ENCODE data around the gene IRGQ.
"Not testable (repeated sequence)": the region's sequence is repeated elsewhere in the genome, so short reads cannot be mapped to it uniquely, and the experiment has no call there.

Gene IRGQ

DNA sequence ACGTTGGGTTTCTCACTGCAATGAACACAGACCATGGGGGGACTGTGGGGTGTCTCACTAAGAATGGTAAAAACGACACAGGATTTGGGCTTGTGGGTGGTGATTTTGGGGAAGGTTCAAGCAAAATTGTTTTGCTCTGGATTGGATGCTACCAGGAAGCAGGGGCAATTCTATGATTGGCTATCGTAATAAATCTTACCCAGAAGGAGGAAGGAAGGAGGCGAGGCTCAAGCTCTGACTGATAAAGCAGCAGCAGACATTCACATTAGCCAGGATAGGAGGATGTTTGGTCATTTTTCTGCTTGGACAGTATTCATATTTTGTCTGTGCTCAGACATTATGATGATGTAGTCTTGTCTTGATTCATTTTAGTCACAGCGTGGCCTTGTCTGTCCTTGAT, 1.9 kb upstream of the IRGQ start:
- DNase-seq, result no peak

GRCh38 chr19:43596842-43597461, 1.0 kb upstream of the IRGQ start:
- DNase-seq, result no peak

DNA sequence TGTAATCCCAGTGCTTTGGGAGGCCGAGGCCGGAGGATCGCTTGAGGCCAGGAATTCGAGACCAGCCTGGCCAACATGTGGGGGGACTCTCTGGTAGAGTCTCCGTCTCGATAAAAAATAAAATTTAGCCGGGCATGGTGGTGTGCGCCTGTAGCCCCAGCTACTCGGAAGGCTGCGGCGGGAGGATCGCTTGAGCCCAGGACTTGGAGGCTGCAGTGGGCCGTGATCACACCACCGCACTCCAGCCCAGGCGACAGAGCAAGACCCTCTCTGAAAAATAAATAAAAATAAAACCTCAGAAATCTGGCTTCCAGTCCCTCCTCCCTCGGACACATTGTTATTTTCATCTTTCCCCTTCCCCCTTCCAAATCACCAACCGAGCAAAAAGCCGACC, 332 bp downstream of the IRGQ start:
- DNase-seq, result no peak

GRCh38 chr19:43594710-43595604, 977 bp downstream of the IRGQ start:
- DNase-seq, result peak; percentile 82

DNA sequence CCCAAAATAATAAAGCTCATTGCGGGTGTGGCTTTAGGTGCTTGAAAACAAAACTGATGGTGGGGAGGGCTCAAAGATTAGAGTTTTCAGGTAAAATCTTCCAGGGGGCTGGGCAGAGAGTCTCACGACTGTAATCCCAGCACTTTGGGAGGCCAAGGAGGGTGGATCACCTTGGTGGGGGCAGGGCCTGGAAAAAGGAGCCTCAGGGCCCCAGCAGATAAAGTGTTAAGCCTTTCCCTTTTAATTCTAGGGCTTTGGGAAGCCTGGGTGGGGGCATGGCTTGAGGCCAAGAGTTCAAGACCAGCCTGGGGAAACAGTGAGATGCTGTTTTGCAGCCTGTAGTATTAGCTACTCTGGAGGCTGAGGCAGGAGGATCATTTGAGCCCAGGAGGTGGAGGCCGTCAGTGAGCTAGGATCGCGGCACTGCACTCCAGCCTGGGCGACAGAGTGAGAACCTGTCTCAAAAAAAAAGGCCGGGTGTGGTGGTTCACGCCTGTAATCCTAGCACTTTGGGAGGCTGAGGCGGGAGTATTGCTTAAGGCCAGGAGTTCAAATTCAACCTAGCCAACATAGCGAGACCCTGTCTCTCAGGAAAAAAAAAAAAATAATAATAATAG, 1.7 kb downstream of the IRGQ start:
- no peak for DNase-seq

DNA sequence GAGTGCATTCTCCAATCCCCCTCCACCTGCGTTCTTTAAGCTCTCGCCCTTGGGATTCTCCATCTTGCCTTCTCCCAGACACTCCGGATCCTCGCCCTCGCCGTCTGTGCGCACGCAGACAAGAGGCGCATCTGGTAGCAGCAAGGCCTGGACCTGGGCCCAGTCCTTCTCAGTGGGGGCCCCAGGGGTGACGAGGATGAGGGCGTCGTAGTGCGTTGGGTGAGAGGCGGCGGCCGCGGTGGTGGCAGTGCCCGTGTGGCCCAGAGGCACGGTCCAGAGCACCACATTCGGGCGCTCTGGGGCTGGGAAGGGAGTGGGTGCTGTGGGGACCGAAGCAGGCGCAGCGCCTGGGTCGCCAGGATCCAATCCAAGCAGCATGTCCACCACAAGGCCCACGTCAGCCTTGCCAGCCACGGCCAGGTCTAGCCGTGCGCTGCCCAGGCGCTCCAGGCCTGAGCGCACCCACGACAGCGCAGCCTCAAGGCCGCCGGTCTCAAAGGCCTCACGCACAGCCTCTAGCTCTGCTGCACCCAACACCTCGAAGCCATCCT, 3.1 kb downstream of the IRGQ start:
- DNase-seq, result no peak

- DNase-seq, result no peak
Observed at GRCh38 chr19:43591904-43592772, 3.8 kb downstream of the IRGQ start.

DNA sequence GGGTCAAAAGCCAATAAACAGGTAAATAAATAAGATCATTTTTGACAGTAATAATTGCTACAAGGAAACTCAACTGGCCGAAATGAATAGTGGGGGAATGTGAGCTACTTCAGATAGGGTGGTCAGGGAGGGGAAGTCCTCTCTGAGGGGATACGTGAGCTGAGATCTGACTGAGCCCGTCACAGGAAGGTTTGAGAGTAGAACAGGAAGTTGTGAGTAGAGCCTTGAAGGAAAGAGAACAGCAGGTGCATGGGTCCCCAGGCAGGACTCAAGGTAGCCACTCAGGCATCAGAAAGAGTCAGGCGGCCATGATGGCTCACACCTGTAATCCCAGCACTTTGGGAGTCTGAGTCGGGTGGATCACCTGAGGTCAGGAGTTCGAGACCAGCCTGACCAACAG, 6.3 kb downstream of the IRGQ start:
- peak; percentile 29 for DNase-seq

DNA sequence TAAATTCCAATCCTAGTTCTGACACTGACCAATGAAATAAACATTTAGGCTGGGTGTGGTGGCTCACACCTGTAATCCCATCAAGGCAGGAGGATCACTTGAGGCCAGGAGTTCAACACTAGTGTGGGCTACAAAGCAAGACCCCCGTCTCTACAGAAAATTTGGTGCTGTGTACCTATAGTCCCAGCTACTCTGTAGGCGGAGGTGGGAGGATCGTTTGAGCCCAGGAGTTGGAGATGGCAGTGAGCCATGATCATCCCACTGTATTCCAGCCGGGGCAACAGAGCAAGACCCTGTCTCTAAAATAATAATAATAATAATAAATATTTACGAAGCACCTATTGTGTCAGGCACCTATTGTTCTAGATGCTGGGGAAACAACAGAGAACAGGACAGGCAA, 6.7 kb downstream of the IRGQ start:
- no peak for DNase-seq

DNA sequence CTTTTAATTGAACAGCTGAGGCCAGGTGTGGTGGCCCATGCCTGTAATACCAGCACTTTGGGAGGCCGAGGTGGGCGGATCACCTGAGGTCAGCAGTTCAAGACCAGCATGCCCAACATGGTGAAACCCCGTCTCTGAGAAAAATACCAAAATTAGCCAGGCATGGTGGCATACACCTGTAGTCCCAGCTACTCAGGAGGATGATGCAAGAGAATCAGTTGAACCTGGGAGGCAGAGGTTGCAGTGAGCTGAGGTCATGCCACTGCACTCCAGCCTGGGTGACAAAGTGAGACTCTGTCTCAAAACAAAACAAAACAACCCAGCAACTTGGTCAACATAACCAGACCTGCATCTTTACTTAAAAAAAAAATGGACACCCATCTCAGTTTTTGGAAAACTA, 8.9 kb downstream of the IRGQ start:
- DNase-seq, result not testable (repeated sequence)

GRCh38 chr19:43586346-43586745, 9.6 kb downstream of the IRGQ start:
- no peak for DNase-seq

- no peak for DNase-seq
Observed at GRCh38 chr19:43584484-43584883, 11.4 kb downstream of the IRGQ start.

DNA sequence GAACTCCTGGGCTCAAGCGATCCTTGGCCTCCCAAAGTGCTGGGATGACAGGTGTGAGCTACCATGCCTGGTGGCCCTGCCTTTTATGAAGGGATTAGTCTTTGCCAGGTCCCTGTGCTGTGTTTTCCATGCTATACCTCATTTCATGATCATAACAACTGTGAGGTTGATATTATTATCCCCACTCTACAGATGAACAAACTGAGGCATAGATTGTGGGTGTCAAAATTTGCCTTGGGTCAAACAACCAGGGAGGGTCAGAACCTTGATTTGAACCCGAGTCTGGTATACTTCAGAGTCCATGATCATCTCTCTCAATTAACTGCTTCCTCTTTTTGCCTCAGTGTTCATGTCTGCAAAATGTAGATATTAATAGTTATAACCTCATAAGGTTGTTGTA, 13.4 kb downstream of the IRGQ start:
- DNase-seq, result no peak

- no peak for DNase-seq
Observed at GRCh38 chr19:43581467-43581866, 14.5 kb downstream of the IRGQ start.

- DNase-seq, result no peak
Observed at GRCh38 chr19:43578787-43579186, 17.1 kb downstream of the IRGQ start.

- DNase-seq, result peak; percentile 22
Observed at GRCh38 chr19:43575955-43576878, 19.7 kb downstream of the IRGQ start.

DNA sequence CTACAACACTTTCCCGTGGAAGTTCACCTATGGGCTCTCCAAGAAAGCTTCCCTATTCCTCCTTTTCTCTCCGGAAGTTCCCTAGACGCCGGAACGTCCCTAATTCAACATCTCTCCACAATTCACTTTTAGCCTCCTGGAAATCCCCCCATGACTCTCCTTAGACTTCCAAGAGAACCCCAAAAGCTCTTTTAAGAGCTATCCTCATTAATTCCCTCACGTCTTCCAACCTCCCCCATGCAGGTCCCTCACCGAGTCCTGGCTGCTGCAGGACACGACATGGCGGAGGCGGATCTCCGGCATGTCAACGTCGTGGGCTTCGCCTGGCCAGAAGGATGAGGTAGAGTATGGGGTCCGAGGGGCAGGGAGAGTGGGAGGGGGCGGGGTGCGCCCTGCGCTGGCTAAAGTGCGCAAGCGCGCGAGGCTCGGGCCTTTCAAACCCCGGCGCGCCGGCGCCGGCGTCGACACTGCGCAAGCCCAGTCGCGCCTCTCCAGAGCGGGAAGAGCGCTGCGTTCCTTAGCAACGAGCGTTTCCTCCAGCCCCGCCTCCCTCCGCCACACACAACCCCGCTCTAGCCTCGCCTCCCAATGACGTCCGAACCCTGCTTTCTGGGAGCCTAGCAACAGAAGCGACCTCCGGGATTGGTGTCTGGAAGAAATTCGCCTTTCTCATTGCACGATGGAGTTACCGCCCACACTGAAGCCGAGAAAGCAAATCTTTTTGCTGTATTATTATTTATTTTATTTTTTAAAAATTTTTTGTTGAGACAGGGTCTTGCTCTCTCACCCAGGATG, 20.6 kb downstream of the IRGQ start, which contains the start of the genes PINLYP and XRCC1:
PINLYP (plus strand) TSS at position 646 of the 795 bp plus-strand sequence. CDS start 1,391 bp downstream, outside the sequence.
XRCC1 (minus strand) TSS at position 372 of the 795 bp plus-strand sequence; CDS start at position 303, 69 bp downstream.
- peak; percentile 99 for DNase-seq

- no peak for DNase-seq
Observed at GRCh38 chr19:43574424-43575155, 21.3 kb downstream of the IRGQ start.

DNA sequence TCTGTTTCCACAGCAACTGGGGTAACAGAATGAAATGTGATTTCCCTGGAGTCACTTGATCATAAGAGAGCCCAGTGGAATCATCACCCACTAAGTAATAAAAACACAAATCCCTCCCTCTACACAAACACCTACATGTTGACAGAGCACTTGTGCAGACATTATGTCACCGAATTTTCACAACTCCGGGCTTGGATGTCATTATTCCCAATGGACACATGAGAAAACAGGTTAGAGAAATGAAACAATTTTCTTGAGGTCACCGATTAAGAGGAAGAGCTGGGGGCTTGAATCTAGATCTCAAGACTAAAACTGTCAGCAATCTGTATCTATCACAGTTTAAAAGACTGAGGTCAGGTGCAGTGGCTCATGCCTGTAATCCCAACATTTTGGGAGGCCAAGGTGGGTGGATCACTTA, 23.8 kb downstream of the IRGQ start:
- no peak for DNase-seq
